K562 treated with DMSO at 1 percent for 48 hours (cell line): ENCODE data around the gene RGR. TPM values are rescaled to one million over a fixed set of nuclear protein-coding genes. Genes with fewer than 3 reads are reported as not detected.

Source experiments
- total RNA-seq: library from RNA; unstranded; fragments of 300-600 nt; gene quantifications from 2 replicates; pipeline ENCODE4 v1.2.3, GENCODE V29; 2022; ENCODE audit warnings: low replicate concordance; ENCODE audit errors: extremely low read depth

The RGR gene
- total RNA-seq, result not detected in 2 replicates

GRCh38 chr10:84244651-84245270 is at the start of gene RGR:
Gene RGR (plus strand): TSS chr10:84245053. CDS start chr10:84245091, 38 bp downstream.

DNA sequence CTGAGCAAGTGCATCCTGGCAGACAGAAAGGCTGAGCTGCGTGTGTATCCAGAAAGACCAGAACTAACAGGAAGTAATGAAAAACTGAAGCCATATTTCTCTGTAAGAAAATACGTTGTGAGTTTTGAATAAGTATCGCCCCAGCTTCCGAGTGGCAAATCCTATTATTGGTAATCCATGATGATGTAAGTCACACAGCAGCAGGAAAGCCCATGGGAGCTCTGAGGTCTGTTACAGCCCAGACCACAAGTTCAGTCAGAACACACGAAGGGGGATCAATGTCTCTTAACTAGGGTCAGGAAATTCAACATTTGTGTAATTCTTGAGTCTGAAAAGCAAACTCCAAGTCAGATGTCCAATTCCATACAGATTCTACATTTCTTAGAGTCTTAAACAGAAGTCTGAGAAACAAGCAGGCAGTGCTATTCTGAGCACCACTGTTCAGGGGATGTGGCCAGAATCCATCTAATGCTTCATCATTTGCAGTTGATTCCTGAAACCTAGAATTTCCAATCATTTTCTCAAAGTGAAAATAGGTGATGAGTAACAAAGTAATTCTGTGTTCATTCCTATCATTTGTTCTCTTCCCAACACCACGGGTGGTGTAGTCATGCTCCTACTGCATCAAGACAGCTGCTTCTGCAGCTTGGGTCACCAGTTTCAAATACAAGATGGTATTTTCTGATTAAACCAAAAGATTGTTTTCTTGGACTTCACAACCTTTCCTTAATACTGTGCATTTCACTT is 19.3 kb upstream of the RGR start, which contains the start of gene LRIT2:
Gene LRIT2, minus strand, starts transcription at position 118 of the 747 bp plus-strand sequence. Its CDS starts 24 bp downstream, at position 94.

GRCh38 chr10:84241185-84241790 is 3.6 kb upstream of the RGR start, which contains the start of gene LRIT1:
Gene LRIT1 (minus strand): TSS chr10:84241546. CDS start chr10:84241439, 107 bp downstream.

Other genes starting within 250 kb of the RGR start
- gene GHITM, start 105.5 kb upstream of the RGR start, total RNA-seq, result 248 TPM in 1 of 2 replicates, not detected in the other
- not detected in 2 replicates for gene GPR15LG, start 71.3 kb upstream of the RGR start, total RNA-seq
- gene CDHR1, start 50.5 kb upstream of the RGR start, total RNA-seq, result not detected in 2 replicates
- not detected in 2 replicates for gene LRIT2, start 19.5 kb upstream of the RGR start, total RNA-seq
- not detected in 2 replicates for gene LRIT1, start 3.5 kb upstream of the RGR start, total RNA-seq
- gene CCSER2, start 83.5 kb downstream of the RGR start, total RNA-seq, result not detected in 2 replicates